ENCODE results near the gene HOXB9.

HOXB9 gene

DNA sequence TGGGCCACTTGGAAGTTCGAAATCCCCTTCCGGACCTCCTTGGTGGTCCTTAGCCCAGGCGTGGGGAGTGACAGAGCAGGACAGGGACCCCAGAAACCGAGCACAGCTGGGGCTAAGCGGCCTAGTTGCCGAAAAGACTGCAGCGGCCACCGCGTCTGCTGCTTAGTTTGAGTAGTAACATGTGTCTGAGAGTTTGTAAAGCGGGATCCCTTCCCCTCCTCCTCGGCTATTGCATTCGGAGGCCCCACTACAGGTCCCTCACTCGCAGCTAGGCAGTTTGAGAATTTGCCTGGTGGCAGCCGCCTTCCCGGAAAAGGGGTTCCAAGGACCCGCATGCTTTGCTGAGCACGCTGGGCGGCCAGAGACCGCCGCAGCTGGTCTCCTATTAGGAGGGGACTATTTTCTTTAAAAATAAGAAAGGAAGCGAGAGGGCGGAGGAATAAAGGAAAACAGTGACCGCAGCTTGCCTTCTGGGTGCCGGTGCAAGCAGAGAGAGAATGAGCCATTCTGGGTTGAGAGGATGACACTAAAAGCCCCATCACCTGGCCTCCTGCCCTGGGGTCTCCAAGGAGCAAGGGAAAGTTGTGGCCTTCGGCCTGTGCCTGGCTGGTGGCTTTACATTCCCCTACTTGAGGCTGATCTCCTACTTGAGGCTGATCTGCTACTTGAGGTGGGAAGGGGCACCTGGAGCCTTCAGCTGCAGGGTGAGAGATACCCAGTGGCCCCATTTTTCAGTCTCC is 31.4 kb downstream of the HOXB9 start:
- DNase-seq, result no peak

DNA sequence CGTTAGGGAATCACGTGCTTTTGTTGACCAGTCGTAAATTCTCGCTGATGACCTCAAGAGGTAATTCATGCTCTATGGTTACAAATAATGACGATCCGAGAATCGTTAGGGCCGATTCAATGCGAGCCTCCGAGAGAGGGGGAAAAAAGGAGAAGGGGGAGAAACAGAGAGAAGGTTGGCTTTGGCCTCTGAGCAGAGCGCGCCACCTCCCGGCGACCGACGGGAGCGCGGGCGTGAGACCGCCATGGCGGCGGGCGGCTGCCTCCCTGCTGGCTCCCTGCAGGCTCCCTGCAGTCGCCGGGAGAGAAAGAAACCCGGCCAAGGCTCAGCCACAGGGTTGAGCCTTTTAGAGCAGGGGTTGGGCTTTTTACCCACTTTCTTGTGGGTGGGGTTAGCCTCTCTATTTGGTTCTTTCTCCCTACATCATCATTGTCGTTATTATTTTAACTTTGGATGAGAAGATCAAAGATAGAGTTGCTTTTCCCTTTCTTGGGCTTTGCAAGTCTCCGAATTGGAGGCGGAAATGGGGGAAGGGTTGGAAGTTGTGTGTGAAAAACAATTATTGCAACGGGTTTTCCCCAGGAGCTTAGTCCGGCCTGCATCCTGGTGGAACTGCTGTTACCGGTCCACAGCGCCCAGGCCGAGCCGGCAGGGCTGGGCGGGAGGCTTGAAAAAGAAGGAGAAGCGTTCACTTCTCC is 32.2 kb downstream of the HOXB9 start:
- peak; percentile 88 for DNase-seq

DNA sequence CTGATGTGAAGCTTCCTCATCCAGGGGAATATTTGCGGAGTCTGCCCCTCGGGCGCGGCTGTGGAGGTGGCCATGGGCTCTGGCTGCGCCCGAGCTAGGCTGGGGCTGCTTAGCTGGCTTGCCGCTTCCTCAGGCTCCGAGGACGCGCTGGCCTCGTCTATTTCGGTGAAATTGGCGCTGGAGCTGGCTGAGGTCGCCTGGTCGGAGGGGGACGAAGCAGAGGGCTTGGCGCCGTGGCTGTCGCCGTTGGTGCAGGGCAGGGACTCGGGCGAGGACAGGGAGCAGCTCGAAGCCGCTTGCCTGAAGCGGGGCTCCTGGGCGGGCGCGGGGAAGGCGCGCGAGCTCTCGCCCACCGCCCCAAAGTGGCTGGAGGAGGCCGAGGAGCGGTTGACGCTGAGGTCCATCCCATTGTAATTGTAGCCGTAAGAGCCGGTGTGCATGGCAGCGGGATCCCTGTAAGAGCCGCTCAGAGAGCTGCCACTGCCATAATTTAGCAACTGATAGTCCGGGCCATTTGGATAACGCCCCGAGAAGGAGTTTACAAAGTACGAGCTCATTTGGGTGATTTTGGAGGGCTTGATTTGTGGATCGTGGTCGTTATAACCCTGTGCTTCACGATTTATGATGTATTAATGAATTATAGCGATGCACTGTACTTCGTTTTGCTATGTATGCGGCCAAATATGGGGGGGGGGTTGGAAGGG is 32.9 kb downstream of the HOXB9 start, which contains the start of gene HOXB5:
Gene HOXB5 (minus strand): TSS at position 654 of the 704 bp plus-strand sequence. CDS start 97 bp downstream, at position 557.
- DNase-seq, result peak; percentile 42

DNA sequence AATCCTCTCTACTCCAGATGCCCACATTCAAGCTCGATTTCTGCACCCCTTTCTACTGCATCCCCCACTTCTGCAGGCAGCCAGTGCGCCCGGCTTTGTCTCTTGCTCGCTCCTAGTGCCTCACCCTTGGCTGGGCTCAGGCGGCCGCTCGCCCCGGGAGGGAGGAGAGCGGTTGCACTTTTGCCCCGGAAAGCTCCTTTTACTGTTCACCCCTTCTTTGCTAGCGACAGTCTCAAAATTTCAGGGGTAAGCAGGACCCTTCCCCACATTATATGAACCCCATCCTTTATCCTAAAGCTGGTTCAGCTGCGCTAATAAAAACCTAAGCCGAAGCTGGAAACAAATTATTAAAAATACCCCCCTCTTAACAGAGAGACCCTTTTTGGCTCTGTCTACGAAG is 33.6 kb downstream of the HOXB9 start:
- DNase-seq, result peak; percentile 46

DNA sequence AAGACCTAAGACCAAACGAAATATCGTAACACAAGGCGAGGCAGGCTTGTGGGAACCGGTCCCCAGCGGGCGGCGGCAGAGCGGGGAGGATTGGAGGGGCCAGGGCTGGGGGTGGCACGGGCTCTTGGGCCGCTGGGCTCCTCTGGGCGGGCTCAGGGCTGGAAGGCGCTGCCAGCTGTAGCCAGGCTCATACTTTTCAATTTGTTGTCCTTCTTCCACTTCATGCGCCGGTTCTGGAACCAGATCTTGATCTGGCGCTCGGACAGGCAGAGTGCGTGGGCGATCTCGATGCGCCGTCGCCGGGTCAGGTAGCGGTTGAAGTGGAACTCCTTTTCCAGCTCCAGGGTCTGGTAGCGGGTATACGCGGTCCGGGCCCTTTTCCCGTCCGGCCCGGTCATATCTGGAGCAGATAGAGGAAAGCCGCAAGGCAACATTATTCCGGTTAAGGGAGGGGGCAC is 34.1 kb downstream of the HOXB9 start:
- no peak for DNase-seq

DNA sequence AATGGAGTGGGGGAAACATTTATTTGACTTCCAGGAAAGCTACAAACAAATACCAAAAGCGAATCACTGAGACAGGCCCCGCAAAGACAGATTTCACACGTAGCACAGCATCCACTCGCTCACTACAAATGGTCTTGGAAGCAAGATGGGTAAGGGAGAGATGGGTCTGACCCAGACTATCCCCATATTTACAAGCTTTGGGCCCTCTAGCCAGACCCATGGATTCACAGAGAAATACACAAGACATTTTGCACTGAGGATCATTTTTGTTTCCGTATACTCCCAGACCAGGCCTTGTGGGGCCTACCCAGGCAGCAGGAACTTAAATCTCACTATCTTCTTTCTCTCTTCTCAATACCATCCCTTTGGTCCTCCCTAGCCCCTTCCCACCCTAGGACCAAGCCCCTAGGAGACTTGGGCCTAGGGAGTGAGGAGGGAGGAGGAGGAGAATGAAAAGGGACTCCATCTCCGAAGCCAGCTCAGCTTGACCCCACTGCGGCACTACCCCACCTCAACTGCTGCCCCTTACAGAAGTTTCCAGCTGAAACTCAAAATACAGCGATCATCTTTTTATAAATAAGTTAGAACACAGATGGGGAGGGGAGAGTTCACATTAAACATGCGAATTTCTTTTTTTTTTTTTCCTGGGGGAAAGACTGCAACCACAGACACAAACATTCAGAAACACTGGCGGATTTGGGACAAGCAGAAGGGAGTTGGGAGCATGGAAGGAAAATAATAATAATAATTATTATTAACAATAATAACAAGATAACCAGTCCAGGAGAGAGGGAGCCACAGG is 34.7 kb downstream of the HOXB9 start:
- DNase-seq, result no peak

DNA sequence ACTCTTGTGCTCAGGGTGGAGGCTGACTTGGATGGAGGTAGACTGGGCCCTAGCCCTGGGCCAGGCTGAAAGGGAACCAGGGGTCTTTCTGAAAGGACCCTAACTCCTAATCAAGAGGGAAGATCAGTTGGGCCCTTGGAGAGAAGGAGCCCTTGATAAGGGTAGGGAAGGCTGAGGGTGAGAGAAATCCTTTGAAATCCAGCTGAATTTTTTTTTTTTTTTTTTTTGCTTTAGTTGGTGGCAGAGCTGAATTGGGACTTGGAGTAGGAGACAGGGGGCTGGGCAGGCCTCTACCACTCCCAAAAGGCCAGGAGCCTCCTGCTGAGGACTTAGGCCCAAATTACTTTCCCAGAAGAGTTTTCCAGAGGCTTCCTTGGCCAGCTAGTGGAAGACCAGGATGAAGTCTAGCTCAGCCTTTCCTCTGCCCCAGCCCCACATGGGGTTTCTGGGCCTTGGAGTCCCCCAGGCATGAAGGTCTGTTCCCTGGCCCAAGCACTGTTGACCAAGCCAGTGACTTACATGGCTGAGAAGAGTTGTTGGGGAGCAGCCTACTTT is 35.5 kb downstream of the HOXB9 start:
- no peak for DNase-seq

DNA sequence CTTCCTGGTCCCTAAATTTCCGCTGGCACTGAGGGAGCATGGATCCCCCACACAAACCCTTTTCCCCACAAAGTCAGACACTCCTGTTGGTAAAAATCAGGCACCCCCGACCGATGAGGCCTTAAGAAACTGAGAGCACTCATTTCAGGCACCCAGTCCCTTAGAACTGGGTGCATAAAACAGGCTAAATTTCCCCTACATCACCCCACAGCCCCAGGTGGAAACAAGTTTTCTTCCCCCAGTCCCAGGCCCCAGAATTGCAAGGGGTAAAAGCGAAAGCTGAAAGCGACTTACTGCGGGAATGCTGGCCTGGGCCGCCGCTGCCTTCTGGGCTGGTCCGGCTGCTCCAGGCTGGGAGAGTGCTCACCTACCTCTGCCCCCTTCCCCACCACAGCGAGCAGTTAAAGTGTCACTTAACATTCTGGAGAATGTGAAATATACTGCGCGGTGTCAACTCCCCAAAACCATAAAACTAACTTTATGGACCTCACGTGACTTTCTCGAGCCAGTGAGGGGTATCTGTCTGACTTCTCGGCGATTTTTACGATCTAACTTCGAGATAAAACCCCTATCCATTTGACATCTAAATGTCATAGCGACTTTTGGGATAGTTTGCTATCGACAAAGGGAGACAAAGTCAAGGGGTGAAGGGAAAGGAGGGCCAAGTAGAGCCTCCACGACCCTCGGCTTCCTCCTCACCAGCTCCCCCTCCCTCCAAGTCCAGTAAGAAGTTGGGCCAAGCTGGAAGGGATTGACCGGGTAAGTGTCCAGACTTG is 36.1 kb downstream of the HOXB9 start, which contains the start of gene HOXB3:
Gene HOXB3 (minus strand): TSS at position 411 of the 776 bp plus-strand sequence. CDS start 37,767 bp downstream, outside the sequence.
- DNase-seq, result no peak

DNA sequence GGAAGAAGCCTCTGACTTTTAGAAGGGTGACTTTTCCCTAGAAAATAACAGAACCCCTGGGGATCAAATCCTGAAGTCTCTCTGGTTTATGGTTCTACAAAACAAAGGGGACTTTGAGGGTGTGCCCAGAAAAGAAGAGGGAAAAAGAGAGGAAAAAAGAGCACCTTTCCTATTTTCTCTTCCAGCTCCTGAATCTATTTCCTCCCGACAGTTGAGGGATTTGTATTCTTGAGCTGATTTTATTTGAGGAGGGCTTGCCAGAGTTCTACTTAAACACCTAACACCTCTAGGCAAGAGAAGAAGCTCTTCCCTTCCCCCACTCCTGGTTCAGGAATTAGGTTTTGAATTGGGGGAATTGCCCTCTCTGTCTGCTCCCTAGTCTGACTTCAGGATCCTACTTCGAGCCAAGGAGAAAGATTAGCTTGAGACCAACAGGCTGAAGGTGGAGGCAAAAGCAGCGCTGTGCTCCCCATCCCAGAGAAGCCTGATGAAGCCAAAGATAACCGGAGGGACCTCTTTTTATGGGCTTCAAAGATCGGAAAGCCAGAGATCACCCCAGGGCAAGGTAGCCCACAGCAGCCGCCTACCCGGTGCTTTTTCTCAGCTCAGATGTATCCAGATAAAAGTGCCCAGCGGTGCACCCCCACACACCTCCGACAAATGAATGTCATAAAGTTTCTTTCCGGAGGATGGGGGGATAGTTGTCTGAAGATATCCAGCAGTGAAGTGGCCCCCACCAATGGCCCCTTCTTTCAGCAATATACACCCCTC is 36.9 kb downstream of the HOXB9 start:
- DNase-seq, result no peak

DNA sequence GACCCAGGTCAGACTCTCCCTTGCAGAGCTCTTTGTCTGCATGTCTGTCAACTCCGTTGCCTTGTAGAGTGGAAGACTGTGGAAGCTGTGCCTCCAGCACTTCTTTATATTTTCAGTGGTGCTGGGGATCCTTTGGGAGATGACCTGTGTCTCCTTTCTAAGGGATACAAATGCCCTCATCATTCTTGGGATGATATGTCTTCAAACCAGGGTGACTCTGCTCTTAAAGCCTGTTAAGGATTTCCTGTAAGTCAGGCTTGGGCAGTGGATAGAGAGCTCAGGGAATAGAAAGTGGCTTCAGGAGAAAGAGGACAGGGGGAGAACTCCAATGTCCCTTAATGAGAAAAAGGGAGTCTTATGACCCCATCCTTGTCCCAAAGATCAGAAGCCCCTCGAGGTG is 37.6 kb downstream of the HOXB9 start:
- no peak for DNase-seq

DNA sequence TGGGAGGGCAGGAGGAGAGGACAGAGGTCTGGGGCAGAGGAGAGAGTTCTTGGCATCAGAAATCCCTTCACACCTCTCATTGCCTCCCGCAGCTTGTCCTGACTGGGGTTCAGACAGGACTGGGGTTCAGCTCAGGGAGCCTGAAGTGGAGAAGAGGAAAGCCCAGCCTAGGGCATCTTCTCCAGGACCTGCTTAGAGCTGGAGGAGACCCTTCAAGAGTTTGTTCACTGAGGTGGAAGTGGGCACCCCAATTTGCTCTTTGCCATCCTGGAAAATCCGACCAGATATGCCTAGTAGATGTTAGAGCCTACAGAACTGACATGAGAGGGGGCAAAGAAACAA is 38.1 kb downstream of the HOXB9 start:
- no peak for DNase-seq

DNA sequence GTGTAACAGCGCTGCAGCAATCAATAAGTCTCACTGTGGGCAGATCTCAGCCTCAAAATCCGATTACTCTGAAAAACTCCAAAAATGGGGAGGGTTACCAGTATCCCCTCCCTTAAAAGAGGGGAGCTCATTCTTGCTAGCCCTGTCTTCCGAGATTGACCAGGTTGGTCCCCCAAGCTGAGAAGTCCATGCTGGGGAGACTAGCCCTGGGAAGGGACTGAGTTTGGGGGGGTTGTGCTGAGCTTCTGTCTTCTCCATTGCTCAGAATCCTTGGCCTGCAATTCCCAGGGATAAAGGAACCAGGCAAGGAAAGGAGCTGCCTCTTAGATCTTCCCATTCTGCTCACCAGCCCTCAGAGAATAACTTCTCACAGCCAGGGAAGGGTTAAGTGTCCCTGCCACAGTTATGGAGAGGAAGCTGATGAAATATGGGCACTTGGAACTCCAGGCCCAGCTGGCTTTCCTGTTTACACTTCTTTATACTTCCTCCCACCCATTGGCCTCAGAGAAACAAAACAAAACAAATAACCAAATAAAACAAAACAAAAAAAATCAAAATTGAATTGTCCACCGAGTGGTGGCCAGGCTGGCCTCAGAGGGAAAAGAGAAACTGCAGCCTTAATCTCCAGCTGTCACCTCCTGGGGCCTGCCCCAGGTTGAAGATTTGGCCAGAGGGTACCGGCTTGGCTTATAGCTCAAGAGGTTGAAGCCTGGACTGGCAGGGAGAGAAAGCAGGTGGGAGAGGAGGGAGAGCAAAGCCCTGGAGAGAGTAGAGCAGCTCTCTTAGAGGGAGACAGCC is 38.7 kb downstream of the HOXB9 start:
- no peak for DNase-seq

DNA sequence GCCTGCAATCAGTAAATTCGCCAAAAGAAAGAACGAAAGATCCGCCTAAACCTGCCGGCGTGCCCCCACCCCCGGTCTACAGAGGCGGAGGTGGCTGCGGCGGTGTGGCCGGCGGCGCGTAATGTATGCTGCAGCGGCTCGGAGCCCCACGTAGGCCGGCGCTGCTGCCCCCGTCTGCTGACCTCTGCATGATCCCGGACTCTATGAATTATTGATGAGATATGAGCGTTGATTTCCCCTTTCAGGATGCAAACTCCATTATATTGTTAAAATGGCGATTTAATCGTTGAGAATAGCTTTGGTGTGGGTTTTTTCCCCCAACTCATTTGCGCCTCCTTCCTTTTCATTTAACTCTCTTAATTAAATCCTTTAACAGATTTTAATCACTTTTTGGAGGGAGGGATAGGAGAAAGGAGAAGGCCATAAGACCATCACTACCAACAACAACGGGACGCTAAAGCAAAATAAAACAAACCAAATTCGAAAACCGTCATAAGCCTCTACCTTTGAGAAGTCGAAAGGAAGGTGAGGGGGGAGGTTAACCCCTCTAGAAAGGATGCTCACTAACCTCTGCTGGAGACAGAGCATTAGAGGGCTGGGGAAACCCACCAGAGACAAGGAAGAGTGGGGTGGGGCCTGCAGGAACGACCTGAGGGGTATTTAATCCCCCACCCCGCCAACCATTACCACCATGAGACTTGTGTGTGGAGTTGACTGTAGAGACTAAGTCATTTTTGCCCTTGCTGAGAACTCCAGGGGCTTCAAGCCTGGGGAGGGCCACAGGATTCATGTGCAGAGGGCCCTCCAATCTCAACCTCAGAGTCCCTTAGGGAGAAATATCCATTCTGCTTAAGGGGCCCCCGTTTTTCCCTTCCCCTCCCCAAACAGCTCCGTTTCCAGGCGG is 39.6 kb downstream of the HOXB9 start:
- peak; percentile 49 for DNase-seq

DNA sequence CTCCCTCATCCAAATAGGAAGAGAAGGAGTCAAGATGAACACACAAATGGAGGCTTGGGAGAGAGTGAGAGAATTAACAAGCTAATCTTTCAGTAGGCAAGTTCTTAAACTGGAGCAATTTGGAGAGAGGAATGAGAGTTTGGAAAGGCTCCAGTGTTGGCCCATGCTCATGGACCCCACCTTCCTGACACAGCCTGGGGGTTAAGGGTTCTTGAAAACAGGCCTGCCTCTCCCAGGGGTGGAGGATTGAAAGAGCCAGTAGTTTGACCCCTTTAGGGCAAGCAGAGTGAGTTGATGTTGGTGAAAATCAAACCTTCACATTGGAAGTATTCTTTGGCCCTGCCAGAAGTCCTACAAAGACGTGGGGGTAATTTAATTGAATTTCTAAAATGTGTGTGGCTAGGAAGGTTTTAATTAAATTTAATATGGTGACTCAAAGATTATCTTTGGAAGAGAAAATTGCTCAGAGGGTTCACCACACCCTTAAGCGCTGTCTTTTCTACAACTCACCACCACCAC is 41.9 kb downstream of the HOXB9 start:
- no peak for DNase-seq

DNA sequence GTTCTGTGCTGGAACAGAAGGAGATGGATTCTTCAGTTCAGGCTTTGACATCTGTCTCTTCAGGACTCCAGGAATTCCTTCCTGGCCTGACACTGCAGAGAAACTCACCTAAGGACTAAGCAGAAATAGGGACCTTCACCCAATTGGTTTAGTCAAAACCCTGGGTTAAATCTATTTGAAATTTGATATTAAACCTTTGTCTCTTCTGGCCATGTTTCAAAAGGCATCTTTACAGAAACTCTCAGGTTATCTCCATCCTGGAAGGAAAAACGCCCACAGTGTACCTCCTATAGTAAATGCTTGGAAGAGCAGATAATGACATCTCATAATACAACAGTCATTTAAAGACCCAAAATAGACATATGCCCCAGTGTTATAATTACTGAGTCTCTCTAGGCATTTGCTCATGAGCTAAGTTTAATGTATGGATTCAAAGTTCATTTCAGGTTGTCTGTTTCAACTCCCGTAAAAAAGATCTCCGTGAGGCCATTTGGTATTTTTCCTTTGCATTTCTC is 42.4 kb downstream of the HOXB9 start:
- no peak for DNase-seq

DNA sequence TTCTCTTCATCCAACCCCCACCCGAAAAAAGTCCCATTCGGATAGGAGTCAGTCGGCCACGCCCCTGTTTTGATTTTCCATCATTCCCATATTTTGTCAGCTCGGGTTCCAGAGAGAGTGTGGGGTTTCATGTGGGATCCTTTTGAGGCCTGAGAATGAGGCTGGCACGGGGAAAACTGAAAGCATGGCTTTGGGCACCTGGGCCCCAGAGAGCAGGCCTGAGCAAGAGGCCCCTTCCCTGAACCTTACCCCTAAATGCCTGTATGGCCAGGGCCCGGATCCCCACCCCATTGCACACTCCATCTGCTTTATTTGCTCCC is 43.4 kb downstream of the HOXB9 start:
- DNase-seq, result no peak

DNA sequence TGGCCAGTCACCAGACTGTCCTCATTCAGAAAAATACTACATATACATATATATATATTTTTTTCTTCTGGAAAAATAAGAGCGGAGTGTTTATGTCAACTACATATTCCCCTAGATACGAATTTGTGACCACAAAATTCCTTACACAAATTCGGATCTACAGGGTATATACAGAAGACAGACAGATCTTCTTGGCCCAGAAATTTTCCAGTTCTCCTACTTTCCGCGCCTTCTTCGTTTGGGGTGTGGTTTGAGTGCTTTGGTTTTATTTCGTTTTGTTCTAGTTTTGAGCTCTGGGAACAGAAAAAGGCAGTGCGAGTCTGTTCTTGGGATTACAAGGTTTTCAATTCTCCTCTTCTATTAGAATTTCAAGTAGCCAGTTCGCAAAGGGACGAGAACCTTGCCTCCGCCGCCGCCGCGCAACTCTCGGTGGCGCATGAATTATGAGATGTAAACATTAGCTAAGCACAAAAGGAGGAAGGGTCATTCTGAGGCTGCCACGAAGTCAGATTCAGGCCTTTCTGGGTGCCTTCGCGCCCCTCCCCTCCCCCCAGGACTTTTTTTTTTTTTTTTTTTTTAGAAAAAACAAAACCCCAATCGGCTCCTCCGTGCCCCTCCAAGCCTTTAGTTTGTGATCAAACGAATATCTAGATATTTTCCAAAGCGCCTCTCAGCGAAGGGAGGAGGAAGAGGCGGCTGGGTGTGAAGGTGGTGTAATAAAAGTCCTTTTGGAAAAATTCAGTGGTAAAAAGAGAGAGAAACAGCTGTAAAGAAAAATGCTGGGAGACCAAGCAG is 46.2 kb downstream of the HOXB9 start:
- DNase-seq, result no peak

DNA sequence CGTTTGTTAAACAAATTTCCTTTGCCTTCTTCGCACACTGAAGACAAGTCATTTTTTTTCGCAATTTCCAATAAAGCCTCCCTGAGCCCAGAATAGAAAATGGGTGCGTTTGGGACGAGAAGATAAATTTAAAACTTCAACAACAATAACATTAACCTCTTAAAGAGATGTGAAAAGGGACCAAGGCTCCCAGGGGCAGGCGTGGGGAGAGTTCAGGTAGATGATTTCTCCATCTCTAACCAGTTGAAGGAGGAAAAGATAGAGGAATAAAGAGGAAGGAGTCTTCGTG is 46.7 kb downstream of the HOXB9 start:
- DNase-seq, result no peak

All from activated CD4-positive, alpha-beta T cell treated with anti-CD3 and anti-CD28 coated beads for 48 hours (primary cell).